ENCODE measurements around the gene RYR2. TPM values are rescaled to one million over a fixed set of nuclear protein-coding genes. Genes with fewer than 3 reads are reported as not detected.

Gene RYR2
- total RNA-seq, 2 experiments from 2014 or later: 0.03 to 0.40 TPM

- DNase-seq (no peak), ATAC-seq (no peak)
- Mint-ChIP-seq H3K9me3 (ENCODE audit: low read depth) (no peaks in the 10 kb centered on the region), H3K27ac (no peak overlapping the region), H3K4me3 (no peak overlapping the region), H3K36me3 (no peaks in the 10 kb centered on the region), H3K27me3 (no peaks in the 10 kb centered on the region), H3K4me1 (no peaks in the 10 kb centered on the region)
- CTCF ChIA-PET: no interaction called here
These were observed 643.6 kb downstream of the RYR2 start for GRCh38 chr1:237685551-237685950.

- CTCF ChIA-PET: no interaction called here
- no peak for ATAC-seq
- no peak overlapping the region for H3K4me3 Mint-ChIP-seq
These were observed 645.8 kb downstream of the RYR2 start for GRCh38 chr1:237687804-237688203.

GRCh38 chr1:237690656-237691055 lies 648.7 kb downstream of the RYR2 start:
- ATAC-seq: no peak
- H3K27ac Mint-ChIP-seq: no peak overlapping the region
- H3K36me3 Mint-ChIP-seq: no peaks in the 10 kb centered on the region

More at GRCh38 chr1:237687804-237688203, 645.8 kb downstream of the RYR2 start:
- DNase-seq: no peak
- no peaks in the 10 kb centered on the region for H3K9me3 Mint-ChIP-seq (ENCODE audit: low read depth)
- H3K36me3 Mint-ChIP-seq: no peaks in the 10 kb centered on the region
- H3K27me3 Mint-ChIP-seq: no peaks in the 10 kb centered on the region
- no peaks in the 10 kb centered on the region for H3K4me1 Mint-ChIP-seq
- no peak overlapping the region for H3K27ac Mint-ChIP-seq

GRCh38 chr1:237692255-237692654 lies 650.3 kb downstream of the RYR2 start:
- CTCF ChIA-PET: no interaction called here
- Mint-ChIP-seq H3K4me1 (no peaks in the 10 kb centered on the region), H3K27me3 (no peaks in the 10 kb centered on the region), H3K4me3 (no peak overlapping the region), H3K27ac (no peak overlapping the region), H3K9me3 (ENCODE audit: low read depth) (no peaks in the 10 kb centered on the region), H3K36me3 (no peaks in the 10 kb centered on the region)
- ATAC-seq (no peak), DNase-seq (no peak)

More at GRCh38 chr1:237690656-237691055, 648.7 kb downstream of the RYR2 start:
- Mint-ChIP-seq H3K4me1 (no peaks in the 10 kb centered on the region), H3K27me3 (no peaks in the 10 kb centered on the region), H3K9me3 (ENCODE audit: low read depth) (no peaks in the 10 kb centered on the region), H3K4me3 (no peak overlapping the region)
- CTCF ChIA-PET: no interaction called here
- DNase-seq: no peak

- Mint-ChIP-seq H3K4me3 (no peak overlapping the region), H3K27me3 (no peaks in the 10 kb centered on the region), H3K36me3 (no peaks in the 10 kb centered on the region), H3K9me3 (ENCODE audit: low read depth) (no peaks in the 10 kb centered on the region), H3K27ac (no peak overlapping the region), H3K4me1 (no peaks in the 10 kb centered on the region)
- ATAC-seq (no peak), DNase-seq (no peak)
- CTCF ChIA-PET: no interaction called here
These were observed 653.9 kb downstream of the RYR2 start for GRCh38 chr1:237695878-237696277.

- Mint-ChIP-seq H3K4me3 (no peak overlapping the region), H3K4me1 (no peaks in the 10 kb centered on the region), H3K27me3 (no peaks in the 10 kb centered on the region), H3K27ac (no peak overlapping the region), H3K36me3 (no peaks in the 10 kb centered on the region), H3K9me3 (ENCODE audit: low read depth) (no peaks in the 10 kb centered on the region)
- ATAC-seq (no peak), DNase-seq (no peak)
- CTCF ChIA-PET: no interaction called here
These were observed 658.2 kb downstream of the RYR2 start for GRCh38 chr1:237700181-237700580.

GRCh38 chr1:237701534-237701933 lies 659.5 kb downstream of the RYR2 start:
- CTCF ChIA-PET: no interaction called here
- no peaks in the 10 kb centered on the region for H3K9me3 Mint-ChIP-seq (ENCODE audit: low read depth)
- no peaks in the 10 kb centered on the region for H3K27me3 Mint-ChIP-seq
- ATAC-seq: no peak
- H3K27ac Mint-ChIP-seq: no peak overlapping the region
- no peak overlapping the region for H3K4me3 Mint-ChIP-seq
- DNase-seq: no peak
- no peaks in the 10 kb centered on the region for H3K4me1 Mint-ChIP-seq
- no peaks in the 10 kb centered on the region for H3K36me3 Mint-ChIP-seq

- Mint-ChIP-seq H3K27me3 (no peaks in the 10 kb centered on the region), H3K36me3 (no peaks in the 10 kb centered on the region), H3K4me1 (no peaks in the 10 kb centered on the region), H3K4me3 (no peak overlapping the region), H3K27ac (no peak overlapping the region), H3K9me3 (ENCODE audit: low read depth) (no peaks in the 10 kb centered on the region)
- DNase-seq (no peak), ATAC-seq (no peak)
- CTCF ChIA-PET: no interaction called here
These were observed 660.2 kb downstream of the RYR2 start for GRCh38 chr1:237702161-237702560.

GRCh38 chr1:237705462-237705861 lies 663.5 kb downstream of the RYR2 start:
- no peak overlapping the region for H3K27ac Mint-ChIP-seq
- H3K27me3 Mint-ChIP-seq: no peaks in the 10 kb centered on the region
- CTCF ChIA-PET: no interaction called here
- no peaks in the 10 kb centered on the region for H3K9me3 Mint-ChIP-seq (ENCODE audit: low read depth)
- ATAC-seq: no peak
- H3K4me3 Mint-ChIP-seq: no peak overlapping the region
- H3K4me1 Mint-ChIP-seq: no peaks in the 10 kb centered on the region
- no peaks in the 10 kb centered on the region for H3K36me3 Mint-ChIP-seq
- DNase-seq: no peak

- Mint-ChIP-seq H3K27me3 (no peaks in the 10 kb centered on the region), H3K4me3 (no peak overlapping the region), H3K36me3 (no peaks in the 10 kb centered on the region)
These were observed 667.4 kb downstream of the RYR2 start for GRCh38 chr1:237709355-237709754.

GRCh38 chr1:237711281-237711680 lies 669.3 kb downstream of the RYR2 start:
- Mint-ChIP-seq H3K4me3 (no peak overlapping the region), H3K9me3 (ENCODE audit: low read depth) (no peaks in the 10 kb centered on the region), H3K36me3 (no peaks in the 10 kb centered on the region), H3K27ac (no peak overlapping the region), H3K4me1 (no peaks in the 10 kb centered on the region), H3K27me3 (no peaks in the 10 kb centered on the region)
- DNase-seq: no peak
- ATAC-seq: no peak
- CTCF ChIA-PET: no interaction called here

More at GRCh38 chr1:237709355-237709754, 667.4 kb downstream of the RYR2 start:
- ATAC-seq (no peak), DNase-seq (no peak)
- Mint-ChIP-seq H3K27ac (no peak overlapping the region), H3K4me1 (no peaks in the 10 kb centered on the region), H3K9me3 (ENCODE audit: low read depth) (no peaks in the 10 kb centered on the region)
- CTCF ChIA-PET: no interaction called here

GRCh38 chr1:237712082-237712481 lies 670.1 kb downstream of the RYR2 start:
- DNase-seq (no peak), ATAC-seq (no peak)
- Mint-ChIP-seq H3K4me3 (no peak overlapping the region), H3K27me3 (no peaks in the 10 kb centered on the region), H3K9me3 (ENCODE audit: low read depth) (no peaks in the 10 kb centered on the region), H3K27ac (no peak overlapping the region), H3K36me3 (no peaks in the 10 kb centered on the region), H3K4me1 (no peaks in the 10 kb centered on the region)
- CTCF ChIA-PET: no interaction called here

- Mint-ChIP-seq H3K4me3 (no peak overlapping the region), H3K27me3 (no peaks in the 10 kb centered on the region), H3K4me1 (no peaks in the 10 kb centered on the region), H3K27ac (no peak overlapping the region), H3K36me3 (no peaks in the 10 kb centered on the region), H3K9me3 (ENCODE audit: low read depth) (no peaks in the 10 kb centered on the region)
- ATAC-seq: no peak
- no peak for DNase-seq
- CTCF ChIA-PET: interaction anchor here (1.8 kb wide), 1 partner anchor 55 kb away, joined by 3 read pairs; no protein-coding TSS in a partner anchor
These were observed 670.7 kb downstream of the RYR2 start for GRCh38 chr1:237712586-237713157.

GRCh38 chr1:237713916-237714315 lies 671.9 kb downstream of the RYR2 start:
- Mint-ChIP-seq H3K4me1 (no peaks in the 10 kb centered on the region), H3K27me3 (no peaks in the 10 kb centered on the region), H3K36me3 (no peaks in the 10 kb centered on the region), H3K4me3 (no peak overlapping the region), H3K27ac (no peak overlapping the region), H3K9me3 (ENCODE audit: low read depth) (no peaks in the 10 kb centered on the region)
- DNase-seq: no peak
- CTCF ChIA-PET: interaction anchor here (1.8 kb wide), 1 partner anchor 54 kb away, joined by 3 read pairs; no protein-coding TSS in a partner anchor
- no peak for ATAC-seq

- Mint-ChIP-seq H3K4me1 (no peaks in the 10 kb centered on the region), H3K4me3 (no peak overlapping the region), H3K27me3 (no peaks in the 10 kb centered on the region), H3K27ac (no peak overlapping the region), H3K36me3 (no peaks in the 10 kb centered on the region), H3K9me3 (ENCODE audit: low read depth) (no peaks in the 10 kb centered on the region)
- ATAC-seq: no peak
- no peak for DNase-seq
- CTCF ChIA-PET: no interaction called here
These were observed 675.1 kb downstream of the RYR2 start for GRCh38 chr1:237717106-237717505.
